Caco-2 (cell line): ENCODE data around the gene RPA1. TPM values are rescaled to one million over a fixed set of nuclear protein-coding genes. Genes with fewer than 3 reads are reported as not detected.

ENCODE experiments used
- BruUV-seq: library from RNA; stranded (reverse); fragments of 400-500 nt; replicated peaks from 2 replicates; lab custom pipeline; 2021; lab: Mats Ljungman, UMichigan
- CTCF ChIA-PET: fragments of 300-600 bp; sonication (Branson Sonifier 250); formaldehyde crosslinking; loops from one replicate; lab custom pipeline; 2022; ENCODE audit warnings: antibody characterized with exemption; lab: Charles Lee
- POLR2A ChIA-PET: fragments of 300-600 bp; sonication (Branson Sonifier 250); formaldehyde crosslinking; loops from one replicate; lab custom pipeline; 2022; ENCODE audit warnings: antibody characterized with exemption; lab: Charles Lee
- DNase-seq, 2 experiments: peaks; one replicate each; pipeline versions ENCODE4 v3.0.0 to v3.0.0-alpha.2; 2020 to 2022
- H3K27me3 ChIP-seq: replicated peaks from 2 replicates; pipeline ENCODE4 v1.6.0; 2011; ENCODE audit warnings: low read length; ENCODE audit not compliant: control insufficient read depth, insufficient read depth
- H3K36me3 ChIP-seq: 2 replicates; pipeline ENCODE4 v1.5.1; 2011; ENCODE audit warnings: low read length; ENCODE audit not compliant: control insufficient read depth, insufficient read depth
- H3K4me1 ChIP-seq: fragments of 250-450 bp; sonication (Bioruptor Pico); 2 replicates; pipeline ENCODE4 v1.5.1; 2020; ENCODE audit warnings: mild to moderate bottlenecking
- H3K4me3 ChIP-seq: 2 replicates; pipeline ENCODE4 v1.5.1; 2011; ENCODE audit warnings: low read depth, mild to moderate bottlenecking, control low read depth, low read length
- H3K9me3 ChIP-seq: fragments of 250-450 bp; sonication (Bioruptor Pico); 2 replicates; pipeline ENCODE4 v1.5.1; 2020; ENCODE audit warnings: mild to moderate bottlenecking, moderate library complexity
- H3K27ac Mint-ChIP-seq: one replicate; pipeline ENCODE4 v1.8.0; 2022; ENCODE audit warnings: mixed read lengths; ENCODE audit not compliant: unreplicated experiment
- H3K27me3 Mint-ChIP-seq: one replicate; pipeline ENCODE4 v1.8.0; 2022; ENCODE audit warnings: mixed read lengths; ENCODE audit not compliant: insufficient read depth, unreplicated experiment
- H3K36me3 Mint-ChIP-seq: one replicate; pipeline ENCODE4 v1.8.0; 2022; ENCODE audit warnings: mild to moderate bottlenecking, mixed read lengths; ENCODE audit not compliant: insufficient read depth, unreplicated experiment
- H3K4me1 Mint-ChIP-seq: one replicate; pipeline ENCODE4 v1.8.0; 2022; ENCODE audit warnings: low read depth, mixed read lengths; ENCODE audit not compliant: unreplicated experiment
- H3K4me3 Mint-ChIP-seq: one replicate; pipeline ENCODE4 v1.8.0; 2022; ENCODE audit warnings: mild to moderate bottlenecking, moderate library complexity, mixed read lengths; ENCODE audit not compliant: unreplicated experiment
- H3K9me3 Mint-ChIP-seq: one replicate; pipeline ENCODE4 v1.8.0; 2022; ENCODE audit warnings: mixed read lengths; ENCODE audit not compliant: unreplicated experiment
- CTCF ChIP-seq, 2 experiments: fragments of 200-600 bp in 1 of 2; IDR thresholded peaks; 1 replicate in 1 of 2; 2 replicates in 1 of 2; pipeline versions ENCODE4 v1.5.1 to v1.8.0; 2011 to 2022; ENCODE audit warnings: antibody characterized with exemption in 1 of 2, control low read depth in 1 of 2, inconsistent platforms in 1 of 2, low read depth in 1 of 2, low read length in 1 of 2, mild to moderate bottlenecking in 1 of 2, moderate library complexity in 1 of 2; ENCODE audit not compliant: insufficient read depth in 1 of 2, severe bottlenecking in 1 of 2, unreplicated experiment in 1 of 2
- intact Hi-C: fragments of 100-400 bp; cut with micrococcal nuclease; formaldehyde crosslinking; loops from one replicate; pipeline ENCODE4 v1.10.0; 2022; ENCODE audit not compliant: unreplicated experiment
- total RNA-seq: library from RNA; stranded (reverse); gene quantifications from 2 replicates; pipeline ENCODE4 v1.2.3, GENCODE V29; 2022

The RPA1 gene
- total RNA-seq, 1 experiment from 2014 or later = 167 TPM

- no TSS peak for BruUV-seq
Observed at GRCh38 chr17:1933875-1934715, 104.3 kb downstream of the RPA1 start.

GRCh38 chr17:1934901-1935300, 105.1 kb downstream of the RPA1 start:
- H3K36me3 Mint-ChIP-seq = no peaks in the 10 kb centered on the region
- H3K9me3 Mint-ChIP-seq = no peaks in the 10 kb centered on the region
- no peaks in the 10 kb centered on the region for H3K27me3 Mint-ChIP-seq
- BruUV-seq = no TSS peak
- Histone ChIP-seq H3K27me3 (no peaks in the 10 kb centered on the region), H3K9me3 (no peaks in the 10 kb centered on the region), H3K4me1 (peaks cover 5% of the 10 kb centered on the region; the same call in 1 of the 2 replicates), H3K4me3 (no peak overlapping the region), H3K36me3 (no peaks in the 10 kb centered on the region)
- DNase-seq = no peak
- no peak overlapping the region for H3K4me3 Mint-ChIP-seq
- H3K27ac Mint-ChIP-seq = no peak overlapping the region
- H3K4me1 Mint-ChIP-seq = no peaks in the 10 kb centered on the region
- no peak for TF ChIP-seq CTCF (IDR thresholded peaks at IDR 0.05; ENCODE audit: insufficient read depth in 1 of 2, low read depth in 1 of 2, low read length in 1 of 2, severe bottlenecking in 1 of 2, unreplicated experiment in 1 of 2)
- intact Hi-C loops = no loop called here
- CTCF ChIA-PET = no interaction called here
- POLR2A ChIA-PET = no interaction called here

More at GRCh38 chr17:1933875-1934715, 104.3 kb downstream of the RPA1 start:
- Mint-ChIP-seq H3K9me3 (no peaks in the 10 kb centered on the region), H3K4me3 (no peak overlapping the region), H3K36me3 (no peaks in the 10 kb centered on the region), H3K27ac (no peak overlapping the region), H3K27me3 (no peaks in the 10 kb centered on the region), H3K4me1 (no peaks in the 10 kb centered on the region)
- H3K4me1 ChIP-seq = peaks cover 5% of the 10 kb centered on the region; the same call in 1 of the 2 replicates
- H3K27me3 ChIP-seq = no peaks in the 10 kb centered on the region
- intact Hi-C loops = no loop called here
- H3K36me3 ChIP-seq = no peaks in the 10 kb centered on the region
- POLR2A ChIA-PET = no interaction called here
- DNase-seq = no peak
- TF ChIP-seq CTCF (IDR thresholded peaks at IDR 0.05; ENCODE audit: insufficient read depth in 1 of 2, low read depth in 1 of 2, low read length in 1 of 2, severe bottlenecking in 1 of 2, unreplicated experiment in 1 of 2) = no peak
- H3K9me3 ChIP-seq = no peaks in the 10 kb centered on the region
- no peak overlapping the region for H3K4me3 ChIP-seq
- CTCF ChIA-PET = no interaction called here

GRCh38 chr17:1936766-1937165, 107.0 kb downstream of the RPA1 start:
- no peak for TF ChIP-seq CTCF (IDR thresholded peaks at IDR 0.05; ENCODE audit: insufficient read depth in 1 of 2, low read depth in 1 of 2, low read length in 1 of 2, severe bottlenecking in 1 of 2, unreplicated experiment in 1 of 2)
- Histone ChIP-seq H3K9me3 (no peaks in the 10 kb centered on the region), H3K4me1 (peaks cover 5% of the 10 kb centered on the region; the same call in 1 of the 2 replicates), H3K36me3 (no peaks in the 10 kb centered on the region), H3K27me3 (no peaks in the 10 kb centered on the region), H3K4me3 (no peak overlapping the region)
- Mint-ChIP-seq H3K9me3 (no peaks in the 10 kb centered on the region), H3K4me3 (no peak overlapping the region), H3K27me3 (no peaks in the 10 kb centered on the region), H3K27ac (no peak overlapping the region), H3K36me3 (no peaks in the 10 kb centered on the region), H3K4me1 (no peaks in the 10 kb centered on the region)
- ChIA-PET CTCF (interaction anchor here (0.6 kb wide), 1 partner anchor 93 kb away, joined by 3 read pairs; the partner anchor contains the start of gene DPH1), POLR2A (no interaction called here)
- BruUV-seq = no TSS peak
- intact Hi-C loops = no loop called here
- DNase-seq = no peak
